ENCODE measurements around the gene EGLN2.
A peak's percentile ranks its signal among the peaks of the same experiment; 100 is the strongest.

EGLN2 gene

GRCh38 chr19:40798683-40799557, at the start of gene EGLN2:
Gene EGLN2, plus strand, starts transcription at chr19:40799191. Its CDS starts 1,382 bp downstream, at chr19:40800573.
- Histone ChIP-seq H3K4me3 (ENCODE audit: low read depth in 1 of 2, low read length in 2 of 2) (peak within 1 kb of the TSS; percentile 63 to 75), H3K9ac (ENCODE audit: low read length) (peak within 1 kb of the TSS; percentile 60), H3K4me1 (ENCODE audit: insufficient read depth, low read length) (peaks cover 37% of the 10 kb centered on the region), H3K27me3 (ENCODE audit: control insufficient read depth in 1 of 2, insufficient read depth in 2 of 2, low read length in 2 of 2) (no peaks in the 10 kb centered on the region), H3K27ac (ENCODE audit: low read depth, low read length) (peak within 1 kb of the TSS; percentile 90), H3K9me3 (ENCODE audit: low read length) (no peaks in the 10 kb centered on the region), H3K36me3 (ENCODE audit: insufficient read depth, low read length) (peaks cover 10% of the 10 kb centered on the region)

DNA sequence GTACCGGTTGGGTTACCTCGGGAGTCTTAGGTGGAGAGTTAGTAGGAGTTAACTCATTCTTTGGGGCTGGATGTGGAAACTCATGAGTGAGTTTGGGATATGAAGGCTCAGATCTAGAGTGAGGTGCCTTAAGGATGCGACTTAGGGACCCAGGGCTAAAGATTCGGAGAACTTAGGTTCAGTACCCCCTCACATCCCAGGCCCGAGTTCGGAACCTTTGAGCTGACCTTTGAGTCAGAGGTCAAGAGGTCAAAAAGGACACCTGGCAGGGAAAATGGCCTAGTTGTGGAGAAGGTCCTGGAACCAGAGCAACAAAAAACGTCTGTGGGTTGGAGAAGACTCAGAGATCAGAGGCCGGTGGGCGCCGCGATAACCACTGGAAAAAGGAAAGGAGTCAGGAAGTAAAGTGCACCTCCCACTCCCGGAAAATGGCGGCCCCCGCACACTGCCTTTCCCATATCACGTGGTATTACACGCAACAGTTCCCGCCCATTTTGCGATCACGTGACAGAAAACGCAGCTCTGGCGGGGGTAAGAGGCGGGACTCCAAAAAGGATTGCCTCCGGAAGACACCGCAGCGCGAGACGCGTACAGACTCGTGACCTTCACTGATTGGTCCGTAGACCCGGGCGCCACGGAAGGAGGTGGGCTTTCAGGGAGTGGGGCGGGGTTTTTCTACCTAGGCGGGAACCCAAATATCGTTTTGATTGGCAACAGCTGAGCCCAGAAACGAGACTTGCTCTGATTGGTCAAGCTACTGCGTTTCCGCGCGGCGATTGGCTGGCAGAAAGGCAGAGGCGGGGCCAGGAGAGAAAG, 48.7 kb upstream of the EGLN2 start, which contains the start of gene ACTMAP:
ACTMAP (minus strand) TSS at position 420 of the 816 bp plus-strand sequence. CDS start 674 bp downstream, outside the sequence.
- Histone ChIP-seq H3K4me3 (ENCODE audit: low read depth in 1 of 2, low read length in 2 of 2) (peak within 1 kb of the TSS; percentile 81 to 84), H3K9ac (ENCODE audit: low read length) (peak within 1 kb of the TSS; percentile 67), H3K4me1 (ENCODE audit: insufficient read depth, low read length) (peaks cover 32% of the 10 kb centered on the region), H3K27me3 (ENCODE audit: control insufficient read depth in 1 of 2, insufficient read depth in 2 of 2, low read length in 2 of 2) (no peaks in the 10 kb centered on the region), H3K9me3 (ENCODE audit: low read length) (no peaks in the 10 kb centered on the region), H3K27ac (ENCODE audit: low read depth, low read length) (peak within 1 kb of the TSS; percentile 96), H3K36me3 (ENCODE audit: insufficient read depth, low read length) (no peaks in the 10 kb centered on the region)

GRCh38 chr19:40750874-40751537, 48.0 kb upstream of the EGLN2 start, which contains the start of gene SNRPA:
Gene SNRPA, plus strand, starts transcription at chr19:40751203. Its CDS starts 206 bp downstream, at chr19:40751409.
- Histone ChIP-seq H3K4me3 (ENCODE audit: low read depth in 1 of 2, low read length in 2 of 2) (peak within 1 kb of the TSS; percentile 81 to 84), H3K4me1 (ENCODE audit: insufficient read depth, low read length) (peaks cover 39% of the 10 kb centered on the region), H3K36me3 (ENCODE audit: insufficient read depth, low read length) (peaks cover 7% of the 10 kb centered on the region), H3K9me3 (ENCODE audit: low read length) (no peaks in the 10 kb centered on the region), H3K9ac (ENCODE audit: low read length) (peak within 1 kb of the TSS; percentile 67), H3K27ac (ENCODE audit: low read depth, low read length) (peak within 1 kb of the TSS; percentile 96), H3K27me3 (ENCODE audit: control insufficient read depth in 1 of 2, insufficient read depth in 2 of 2, low read length in 2 of 2) (no peaks in the 10 kb centered on the region)

- Histone ChIP-seq H3K4me3 (ENCODE audit: low read depth in 1 of 2, low read length in 2 of 2) (peak overlapping the region; percentile 75 to 80), H3K9me3 (ENCODE audit: low read length) (no peaks in the 10 kb centered on the region), H3K36me3 (ENCODE audit: insufficient read depth, low read length) (peaks cover 10% of the 10 kb centered on the region), H3K27ac (ENCODE audit: low read depth, low read length) (no peak overlapping the region), H3K9ac (ENCODE audit: low read length) (no peak overlapping the region), H3K4me1 (ENCODE audit: insufficient read depth, low read length) (peaks cover 42% of the 10 kb centered on the region), H3K27me3 (ENCODE audit: control insufficient read depth in 1 of 2, insufficient read depth in 2 of 2, low read length in 2 of 2) (no peaks in the 10 kb centered on the region)
These were observed 46.7 kb upstream of the EGLN2 start for GRCh38 chr19:40752257-40752781.

- Histone ChIP-seq H3K9me3 (ENCODE audit: low read length) (no peaks in the 10 kb centered on the region), H3K27ac (ENCODE audit: low read depth, low read length) (no peak overlapping the region), H3K4me3 (ENCODE audit: low read depth in 1 of 2, low read length in 2 of 2) (peak overlapping the region in 1 of 2 donors; percentile 32), H3K27me3 (ENCODE audit: control insufficient read depth in 1 of 2, insufficient read depth in 2 of 2, low read length in 2 of 2) (no peaks in the 10 kb centered on the region), H3K9ac (ENCODE audit: low read length) (no peak overlapping the region), H3K36me3 (ENCODE audit: insufficient read depth, low read length) (peaks cover 23% of the 10 kb centered on the region), H3K4me1 (ENCODE audit: insufficient read depth, low read length) (peaks cover 36% of the 10 kb centered on the region)
These were observed 44.3 kb upstream of the EGLN2 start for GRCh38 chr19:40754611-40755247.

DNA sequence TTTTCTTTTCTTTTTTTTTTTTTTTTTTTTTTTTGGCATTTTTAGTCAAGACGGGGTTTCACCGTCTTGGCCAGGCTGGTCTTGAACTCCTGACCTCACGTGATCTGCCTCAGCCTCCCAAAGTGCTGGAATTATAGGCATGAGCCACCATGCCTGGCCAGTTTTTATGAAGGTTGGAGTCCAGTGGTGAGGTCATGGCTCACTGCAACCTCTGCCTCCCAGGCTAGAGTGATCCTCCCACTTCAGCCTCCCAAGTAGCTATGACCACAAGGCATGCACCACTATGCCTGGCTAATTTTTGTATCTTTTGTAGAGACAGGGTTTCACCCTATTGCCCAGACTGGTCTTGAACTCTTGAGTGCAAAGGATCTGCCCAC, 43.8 kb upstream of the EGLN2 start:
- Histone ChIP-seq H3K9ac (ENCODE audit: low read length) (no peak overlapping the region), H3K36me3 (ENCODE audit: insufficient read depth, low read length) (peaks cover 27% of the 10 kb centered on the region)

GRCh38 chr19:40755791-40756190, 43.2 kb upstream of the EGLN2 start:
- H3K4me3 ChIP-seq (ENCODE audit: low read depth in 1 of 2, low read length in 2 of 2) = no peak overlapping the region
- H3K4me1 ChIP-seq (ENCODE audit: insufficient read depth, low read length) = peaks cover 31% of the 10 kb centered on the region
- H3K9me3 ChIP-seq (ENCODE audit: low read length) = no peaks in the 10 kb centered on the region
- peaks cover 32% of the 10 kb centered on the region for H3K36me3 ChIP-seq (ENCODE audit: insufficient read depth, low read length)
- no peak overlapping the region for H3K27ac ChIP-seq (ENCODE audit: low read depth, low read length)
- H3K27me3 ChIP-seq (ENCODE audit: control insufficient read depth in 1 of 2, insufficient read depth in 2 of 2, low read length in 2 of 2) = no peaks in the 10 kb centered on the region
- no peak overlapping the region for H3K9ac ChIP-seq (ENCODE audit: low read length)

More for the DNA sequence above, 43.8 kb upstream of the EGLN2 start:
- Histone ChIP-seq H3K27ac (ENCODE audit: low read depth, low read length) (no peak overlapping the region), H3K9me3 (ENCODE audit: low read length) (no peaks in the 10 kb centered on the region), H3K4me3 (ENCODE audit: low read depth in 1 of 2, low read length in 2 of 2) (no peak overlapping the region), H3K27me3 (ENCODE audit: control insufficient read depth in 1 of 2, insufficient read depth in 2 of 2, low read length in 2 of 2) (no peaks in the 10 kb centered on the region), H3K4me1 (ENCODE audit: insufficient read depth, low read length) (peaks cover 31% of the 10 kb centered on the region)

DNA sequence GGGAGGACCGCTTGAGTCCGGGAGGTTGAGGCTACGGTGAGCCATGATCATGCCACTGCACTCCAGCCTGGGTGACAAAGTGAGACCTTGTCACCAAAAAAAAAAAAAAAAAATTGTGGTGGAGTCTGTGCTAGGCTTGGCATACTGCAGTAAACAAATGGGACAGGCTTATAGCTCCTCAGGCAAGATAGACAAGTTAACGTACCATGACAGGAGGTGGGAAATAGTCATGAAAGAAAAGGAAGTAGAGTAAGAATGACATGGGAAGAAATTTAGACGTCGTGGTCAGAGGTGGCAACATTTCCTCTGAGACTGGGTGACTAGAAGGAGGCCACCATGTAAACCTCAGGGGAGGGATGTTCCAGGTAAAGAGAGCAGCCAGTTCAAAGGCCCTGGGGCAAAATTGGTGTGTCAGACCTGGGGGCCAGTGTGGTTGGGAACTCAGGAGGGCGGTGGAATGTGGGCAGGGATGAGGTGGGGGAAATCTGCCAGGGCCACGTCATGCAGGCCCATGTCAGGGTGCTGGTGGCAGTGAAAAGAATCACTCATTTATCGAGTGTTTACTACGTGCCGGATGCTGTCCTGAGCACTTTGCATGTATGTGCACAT, 42.4 kb upstream of the EGLN2 start:
- no peak overlapping the region for H3K27ac ChIP-seq (ENCODE audit: low read depth, low read length)
- H3K9me3 ChIP-seq (ENCODE audit: low read length) = no peaks in the 10 kb centered on the region
- no peak overlapping the region for H3K9ac ChIP-seq (ENCODE audit: low read length)
- H3K27me3 ChIP-seq (ENCODE audit: control insufficient read depth in 1 of 2, insufficient read depth in 2 of 2, low read length in 2 of 2) = no peaks in the 10 kb centered on the region
- H3K4me1 ChIP-seq (ENCODE audit: insufficient read depth, low read length) = peaks cover 31% of the 10 kb centered on the region
- H3K4me3 ChIP-seq (ENCODE audit: low read depth in 1 of 2, low read length in 2 of 2) = no peak overlapping the region
- H3K36me3 ChIP-seq (ENCODE audit: insufficient read depth, low read length) = peaks cover 39% of the 10 kb centered on the region

DNA sequence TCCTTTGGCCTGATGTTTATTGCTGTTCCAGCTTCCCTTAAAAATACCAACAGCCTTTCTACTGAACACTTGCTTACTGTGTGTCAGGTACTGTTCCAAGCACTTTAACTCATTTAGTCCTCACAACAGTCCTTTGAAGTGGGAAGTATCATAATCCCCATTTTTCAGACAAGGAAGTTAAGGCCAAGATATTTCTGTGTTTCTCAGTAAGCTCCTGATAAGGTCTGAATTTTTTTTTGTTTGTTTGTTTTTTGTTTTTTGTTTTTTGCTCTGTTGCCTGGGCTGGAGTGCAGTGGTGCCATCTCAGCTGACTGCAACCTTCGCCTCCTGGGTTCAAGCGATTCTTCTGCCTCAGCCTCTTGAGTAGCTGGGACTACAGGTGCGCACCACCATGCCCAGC, 40.5 kb upstream of the EGLN2 start:
- Histone ChIP-seq H3K9ac (ENCODE audit: low read length) (no peak overlapping the region), H3K36me3 (ENCODE audit: insufficient read depth, low read length) (peaks cover 58% of the 10 kb centered on the region), H3K4me3 (ENCODE audit: low read depth in 1 of 2, low read length in 2 of 2) (no peak overlapping the region), H3K4me1 (ENCODE audit: insufficient read depth, low read length) (peaks cover 22% of the 10 kb centered on the region), H3K9me3 (ENCODE audit: low read length) (no peaks in the 10 kb centered on the region), H3K27ac (ENCODE audit: low read depth, low read length) (no peak overlapping the region), H3K27me3 (ENCODE audit: control insufficient read depth in 1 of 2, insufficient read depth in 2 of 2, low read length in 2 of 2) (no peaks in the 10 kb centered on the region)

- no peak overlapping the region for H3K27ac ChIP-seq (ENCODE audit: low read depth, low read length)
- no peaks in the 10 kb centered on the region for H3K27me3 ChIP-seq (ENCODE audit: control insufficient read depth in 1 of 2, insufficient read depth in 2 of 2, low read length in 2 of 2)
- peaks cover 67% of the 10 kb centered on the region for H3K36me3 ChIP-seq (ENCODE audit: insufficient read depth, low read length)
- H3K9me3 ChIP-seq (ENCODE audit: low read length) = no peaks in the 10 kb centered on the region
- H3K9ac ChIP-seq (ENCODE audit: low read length) = no peak overlapping the region
- H3K4me1 ChIP-seq (ENCODE audit: insufficient read depth, low read length) = peaks cover 18% of the 10 kb centered on the region
- no peak overlapping the region for H3K4me3 ChIP-seq (ENCODE audit: low read depth in 1 of 2, low read length in 2 of 2)
These were observed 39.6 kb upstream of the EGLN2 start for GRCh38 chr19:40759352-40759751.

Data from muscle layer of colon (tissue), 2 donors.